Measurements from ENCODE around the gene LIN28B. TPM values are rescaled to one million over a fixed set of nuclear protein-coding genes. Genes with fewer than 3 reads are reported as not detected.
"Not testable (repeated sequence)": the region's sequence is repeated elsewhere in the genome, so short reads cannot be mapped to it uniquely, and the experiment has no call there.

LIN28B gene
- total RNA-seq, 1 donor from 2014 or later: not detected

DNA sequence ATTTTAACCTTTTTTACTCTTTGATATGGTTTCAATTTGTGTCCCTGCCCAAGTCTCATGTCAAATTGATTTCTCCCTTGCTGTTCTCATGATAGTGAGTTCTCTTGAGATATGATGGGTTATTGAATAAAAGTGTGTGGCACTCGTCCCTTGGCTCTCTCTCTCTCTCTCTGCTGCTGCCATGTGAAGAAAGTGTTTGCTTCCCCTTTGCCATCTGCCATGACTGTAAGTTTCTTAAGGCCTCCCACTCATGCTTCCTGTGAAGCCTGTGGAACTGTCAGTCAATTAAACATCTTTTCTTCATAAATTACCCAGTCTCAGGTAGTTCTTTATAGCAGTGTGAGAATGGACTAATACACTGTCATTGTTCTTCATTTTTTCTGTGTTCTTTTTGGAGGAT, 48.5 kb downstream of the LIN28B start:
- intact Hi-C loops (cut with micrococcal nuclease): no loop called here

DNA sequence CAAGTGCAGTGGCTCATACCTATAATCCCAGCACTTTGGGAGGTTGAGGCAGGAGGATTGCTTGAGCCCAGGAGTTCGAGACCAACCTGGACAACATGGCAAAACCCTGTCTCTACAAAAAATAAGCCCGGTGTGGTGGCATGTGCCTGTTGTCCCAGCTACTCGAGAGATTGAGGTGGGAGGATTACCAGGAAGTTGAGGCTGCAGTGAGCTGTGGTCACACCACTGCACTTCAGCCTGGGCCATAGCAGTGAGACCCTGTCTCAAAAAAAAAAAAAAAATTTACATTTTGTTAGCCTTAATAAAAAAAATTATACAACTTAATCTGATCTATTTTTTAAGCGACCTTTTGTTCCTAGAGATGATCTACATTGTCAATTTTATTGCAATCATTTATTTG, 56.6 kb downstream of the LIN28B start:
- intact Hi-C loops (cut with micrococcal nuclease): not testable (repeated sequence)

DNA sequence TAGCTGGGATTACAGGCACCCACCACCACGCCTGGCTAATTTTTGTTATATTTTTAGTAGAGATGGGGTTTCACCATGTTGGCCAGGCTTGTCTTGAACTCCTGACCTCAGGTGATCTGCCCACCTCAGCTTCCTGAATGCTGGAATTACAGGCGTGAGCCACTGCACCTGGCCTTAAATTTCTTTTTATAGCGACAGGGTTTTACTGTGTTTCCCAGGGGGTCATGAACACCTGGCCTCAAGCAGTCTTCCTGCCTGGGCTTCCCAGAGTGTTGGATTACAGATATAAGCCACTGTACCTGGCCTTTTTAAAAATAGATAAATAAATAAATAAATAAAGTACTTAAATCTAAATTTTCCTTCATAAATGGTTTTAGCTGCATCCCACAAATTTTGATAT, 57.5 kb downstream of the LIN28B start:
- intact Hi-C loops (cut with micrococcal nuclease): no loop called here

DNA sequence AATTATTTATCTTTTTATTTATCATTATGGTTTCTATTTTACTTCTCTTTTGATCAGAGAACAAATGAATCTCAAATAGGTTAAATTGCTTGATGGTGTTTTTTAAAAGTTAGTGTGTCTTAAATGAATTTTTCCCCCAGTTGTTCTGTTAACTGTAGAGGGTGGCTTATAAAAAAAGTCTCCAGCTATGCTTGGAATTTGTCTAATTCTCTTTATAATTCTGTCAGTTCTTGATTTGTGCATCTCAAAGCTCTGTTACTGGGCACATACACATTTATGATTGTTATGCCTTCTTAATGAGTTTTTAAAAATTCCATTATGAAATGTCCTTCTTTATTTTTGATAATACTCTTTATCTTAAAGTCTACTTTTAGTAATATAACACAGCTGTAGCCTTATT, 58.0 kb downstream of the LIN28B start:
- intact Hi-C loops (cut with micrococcal nuclease): no loop called here

DNA sequence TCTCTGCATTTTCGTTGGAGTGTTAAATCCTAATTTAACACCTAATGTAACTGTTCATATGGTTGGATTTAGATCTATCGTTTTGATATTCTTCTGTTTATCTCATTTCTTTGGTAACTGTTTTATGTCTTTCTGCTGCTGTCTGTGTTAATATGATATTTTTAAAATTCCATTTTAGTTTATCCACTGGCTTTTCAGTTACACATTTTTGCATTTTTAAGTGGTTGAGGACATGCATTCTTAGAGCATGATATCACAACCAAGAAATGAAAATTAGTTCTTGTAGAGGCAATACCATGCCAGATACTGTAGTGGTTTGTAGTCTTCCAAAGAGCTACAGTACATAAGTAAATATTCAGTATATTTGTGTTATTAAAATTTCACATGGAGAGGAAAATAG, 58.6 kb downstream of the LIN28B start:
- intact Hi-C loops (cut with micrococcal nuclease): no loop called here

DNA sequence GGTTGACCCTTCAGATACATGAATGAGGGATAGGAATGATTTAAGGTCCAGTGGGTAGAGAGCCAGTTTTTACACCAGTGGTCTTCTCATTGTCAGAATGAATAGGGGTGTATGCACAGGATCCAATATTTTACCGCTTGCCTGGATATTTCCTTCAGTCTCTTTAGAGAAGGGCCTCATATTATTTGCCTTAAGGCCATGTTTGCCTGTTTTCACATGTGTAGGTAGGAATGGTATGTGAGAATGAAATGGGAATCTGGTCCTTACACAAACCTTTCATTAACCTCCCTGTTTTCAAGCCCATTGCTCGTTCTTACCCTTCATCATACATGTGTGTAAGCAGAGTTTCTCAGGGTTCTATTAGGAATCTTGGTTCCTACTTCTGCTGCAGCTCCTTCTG, 62.4 kb downstream of the LIN28B start:
- intact Hi-C loops (cut with micrococcal nuclease): no loop called here

DNA sequence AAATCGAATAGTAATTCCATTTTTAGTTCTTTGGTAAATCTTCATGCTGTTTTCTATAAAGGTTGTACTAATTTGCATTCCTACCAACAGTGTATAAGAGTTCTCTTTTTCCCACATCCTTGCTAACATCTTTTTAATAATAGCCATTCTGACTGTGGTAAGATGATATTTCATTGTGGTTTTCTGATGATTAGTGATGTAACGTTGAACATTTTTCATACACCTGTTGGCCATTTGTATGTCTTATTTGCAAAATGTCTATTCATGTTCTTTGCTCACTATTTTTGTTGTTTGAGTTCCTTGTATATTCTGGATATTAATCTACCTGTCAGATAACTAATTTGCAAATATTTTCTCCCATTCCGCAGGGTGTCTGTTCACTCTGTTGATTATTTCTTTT, 64.5 kb downstream of the LIN28B start:
- intact Hi-C loops (cut with micrococcal nuclease): no loop called here

DNA sequence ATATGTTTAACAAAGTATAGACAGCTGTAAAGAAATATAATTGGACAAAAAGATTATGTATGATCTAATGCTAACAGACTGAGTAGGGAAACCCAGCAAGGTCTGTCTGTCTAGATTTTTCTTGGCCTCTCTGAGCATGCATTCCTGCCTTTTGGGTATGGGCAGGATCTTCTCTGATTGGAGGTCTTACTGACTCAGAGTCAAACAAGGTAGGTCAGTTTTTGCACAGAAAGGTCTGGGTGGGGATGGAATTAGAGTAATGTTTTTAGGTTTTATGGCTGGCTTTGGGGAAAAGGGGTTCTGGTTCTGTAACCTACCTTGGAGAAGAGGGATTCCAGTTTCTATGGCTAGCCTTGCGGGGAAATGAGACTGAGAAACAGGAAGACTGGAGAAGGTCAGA, 65.5 kb downstream of the LIN28B start:
- intact Hi-C loops (cut with micrococcal nuclease): no loop called here

DNA sequence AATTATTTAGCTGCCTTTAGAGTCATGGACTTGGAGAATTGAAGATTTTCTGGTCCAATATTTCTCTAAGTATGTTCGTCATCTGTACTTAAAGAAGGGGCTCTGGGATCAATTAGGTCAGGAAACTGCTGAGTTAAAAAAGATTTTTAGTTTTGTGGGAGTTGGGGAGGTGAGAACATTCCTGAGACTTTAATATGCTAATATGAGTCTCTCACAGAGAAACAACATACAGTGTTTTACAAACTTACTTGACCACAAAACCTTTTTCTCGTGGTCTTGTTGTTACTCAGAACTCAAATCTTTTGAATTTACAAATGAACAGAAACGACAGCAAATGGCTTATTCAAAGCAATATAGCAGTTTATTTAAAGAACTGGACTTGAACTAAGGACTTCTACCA, 67.9 kb downstream of the LIN28B start:
- intact Hi-C loops (cut with micrococcal nuclease): no loop called here

DNA sequence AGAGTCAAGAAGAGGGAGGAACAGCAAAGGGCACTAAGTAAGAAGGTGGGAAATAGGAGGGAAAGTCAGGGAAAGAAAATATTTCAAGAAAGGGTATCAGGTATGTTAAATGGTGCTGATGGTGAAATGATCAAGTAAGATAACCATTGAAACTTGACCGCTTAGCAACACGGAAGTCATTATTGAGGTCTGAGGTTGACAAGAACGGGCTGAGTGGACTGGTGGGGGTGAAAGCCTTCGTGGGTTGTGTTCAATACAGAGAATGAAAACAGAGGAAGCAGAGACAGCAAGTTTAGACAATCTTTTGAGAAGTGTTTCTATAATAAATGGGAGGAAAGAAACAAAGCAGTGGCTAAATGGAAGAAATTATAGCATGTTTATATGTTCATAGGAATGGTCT, 72.0 kb downstream of the LIN28B start:
- intact Hi-C loops (cut with micrococcal nuclease): no loop called here

DNA sequence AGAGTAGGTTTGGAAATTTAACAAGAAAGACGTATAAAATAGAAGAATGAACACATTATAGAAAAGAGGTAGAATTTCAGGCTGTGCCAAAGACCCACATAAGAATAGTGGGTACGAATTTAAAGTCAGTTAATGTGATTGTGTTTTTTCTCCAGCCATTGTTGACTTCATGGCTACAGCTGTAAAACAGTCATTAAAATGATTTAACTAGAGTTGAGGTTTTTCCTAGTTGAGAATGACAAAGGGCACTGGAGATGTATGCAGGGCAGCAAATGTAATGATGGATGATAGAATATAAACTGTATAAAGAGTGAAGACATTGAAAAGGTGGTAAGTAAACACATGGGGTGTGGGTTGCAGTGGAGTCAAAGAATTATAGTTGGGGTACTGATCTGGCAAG, 72.7 kb downstream of the LIN28B start:
- intact Hi-C loops (cut with micrococcal nuclease): no loop called here

DNA sequence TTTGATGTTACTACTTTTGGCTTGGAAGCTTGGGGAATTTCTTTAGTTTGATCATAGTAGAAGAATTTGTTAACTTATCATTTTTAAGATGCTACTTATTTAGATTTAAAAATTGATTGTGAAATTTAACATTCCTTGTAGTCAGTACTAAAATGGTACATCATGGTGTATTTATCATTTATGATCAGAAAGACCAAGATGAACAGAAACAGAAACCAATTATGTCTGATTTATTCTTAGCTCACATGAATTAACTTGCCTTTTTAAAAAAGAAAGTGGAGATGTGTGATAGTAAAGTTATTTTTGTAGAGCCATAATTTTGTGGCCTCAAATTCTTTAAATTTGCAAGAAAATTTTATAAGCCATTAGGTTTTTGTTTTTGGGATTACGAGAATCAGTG, 77.6 kb downstream of the LIN28B start:
- intact Hi-C loops (cut with micrococcal nuclease): no loop called here

DNA sequence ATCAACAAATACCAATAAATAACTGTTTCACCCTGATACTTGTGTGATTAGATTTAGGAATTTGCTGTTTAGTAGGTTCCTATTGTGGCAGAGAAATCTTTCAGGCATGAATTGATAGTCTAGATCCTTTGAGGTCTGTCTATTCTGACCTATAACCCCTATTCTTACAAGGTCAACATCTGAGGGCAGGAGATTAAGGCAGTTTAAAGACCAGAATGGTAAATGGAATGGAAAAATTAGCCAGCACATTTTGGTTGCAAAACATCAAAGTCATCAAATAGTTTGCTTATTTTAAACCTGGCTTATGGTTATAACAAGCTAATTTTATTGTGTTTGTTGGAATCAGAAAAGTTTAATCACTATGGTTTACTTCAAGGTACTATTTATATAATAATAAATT, 78.4 kb downstream of the LIN28B start:
- intact Hi-C loops (cut with micrococcal nuclease): no loop called here

DNA sequence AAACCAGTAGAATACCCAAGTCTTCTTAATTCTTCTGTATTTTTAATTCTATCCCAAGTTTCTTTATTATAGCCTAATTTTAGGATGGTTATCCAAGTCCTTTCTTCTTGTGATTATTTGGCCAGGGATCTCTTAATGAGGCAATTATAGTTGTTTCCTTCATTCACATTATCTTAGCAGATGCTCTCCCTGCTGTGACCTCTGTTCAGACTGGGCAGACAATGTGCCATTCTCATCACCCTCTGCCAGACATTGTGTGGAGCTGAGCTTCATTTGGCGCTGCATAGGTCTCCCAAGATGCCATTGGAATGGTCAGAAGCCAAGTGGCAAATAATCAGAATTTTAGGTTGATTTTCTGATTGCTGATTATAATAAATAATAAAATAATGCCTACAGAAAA, 79.4 kb downstream of the LIN28B start:
- intact Hi-C loops (cut with micrococcal nuclease): no loop called here

DNA sequence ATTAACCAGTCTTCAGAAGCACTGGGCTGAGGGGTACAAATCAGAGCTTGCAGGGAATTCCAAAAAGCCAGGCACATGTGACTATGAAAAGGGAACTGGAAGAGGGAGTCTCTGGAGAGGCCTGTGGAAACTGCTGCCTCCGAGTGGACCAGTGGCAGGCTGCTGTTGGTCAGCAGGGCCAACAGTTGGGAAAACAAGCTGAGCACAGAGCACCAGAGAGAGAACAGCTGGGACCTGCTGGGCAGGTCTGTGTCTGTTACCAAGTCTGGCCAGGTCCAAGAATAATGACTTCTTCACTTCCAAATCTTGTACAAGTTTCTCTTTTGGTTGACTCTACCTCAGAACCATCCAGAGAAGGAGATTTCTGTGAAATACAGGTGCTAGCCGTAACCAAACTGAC, 81.4 kb downstream of the LIN28B start:
- intact Hi-C loops (cut with micrococcal nuclease): no loop called here

DNA sequence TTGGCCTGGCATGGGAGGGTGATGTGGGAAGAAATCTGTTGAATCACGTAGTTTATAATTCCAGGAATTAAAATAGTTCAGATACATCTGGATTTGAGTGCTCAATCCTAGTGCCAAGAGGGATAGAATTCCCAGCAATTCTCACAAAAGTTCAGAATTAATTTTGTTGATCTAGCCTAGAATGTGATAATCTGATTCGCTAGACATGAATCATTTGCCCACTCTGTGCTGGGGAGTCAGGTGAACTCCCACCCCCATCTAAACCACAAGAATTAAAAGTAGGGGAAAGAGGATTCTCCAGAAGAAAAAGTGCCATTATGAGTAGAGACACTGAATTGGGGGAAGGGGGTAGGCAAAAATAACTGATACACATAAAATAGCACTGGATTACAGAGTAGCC, 85.0 kb downstream of the LIN28B start:
- intact Hi-C loops (cut with micrococcal nuclease): no loop called here

DNA sequence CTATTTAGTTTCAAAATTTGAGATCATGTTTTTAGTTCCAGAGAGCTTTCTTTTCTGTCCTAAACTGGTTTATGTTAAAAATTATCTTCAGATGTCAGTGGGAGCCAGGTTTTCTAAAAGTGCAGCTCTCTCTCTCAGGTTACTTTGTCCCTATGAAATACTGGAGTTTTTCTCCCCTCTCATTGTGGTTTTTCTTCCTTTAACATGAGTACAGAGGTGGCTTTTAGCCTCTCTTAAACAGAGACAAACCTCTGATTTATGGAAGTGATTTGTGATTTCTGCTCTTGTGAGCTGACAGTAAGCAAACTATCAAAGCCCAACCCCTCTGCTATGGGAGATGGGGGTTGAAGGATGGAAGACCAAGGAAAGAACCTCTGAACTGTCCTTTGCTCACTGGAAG, 85.7 kb downstream of the LIN28B start:
- intact Hi-C loops (cut with micrococcal nuclease): no loop called here

DNA sequence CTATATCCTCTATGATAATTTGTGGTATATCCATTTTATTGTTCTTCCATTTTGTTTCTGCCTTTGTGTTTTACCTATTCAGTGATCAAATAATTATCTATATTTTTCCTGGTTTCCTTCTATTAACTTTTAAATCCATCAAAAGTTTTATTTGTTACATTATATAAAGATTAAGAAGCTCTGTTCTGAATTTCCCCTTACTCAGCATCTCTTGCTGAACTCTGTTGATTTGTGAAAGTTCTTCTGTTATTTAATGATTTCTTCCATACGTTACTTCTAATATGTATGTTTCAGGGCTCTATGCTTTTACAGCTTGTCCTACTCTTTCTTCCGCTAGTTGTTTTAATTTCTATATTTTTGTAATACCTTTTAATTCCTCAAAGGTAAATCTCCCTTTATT, 87.1 kb downstream of the LIN28B start:
- intact Hi-C loops (cut with micrococcal nuclease): no loop called here

DNA sequence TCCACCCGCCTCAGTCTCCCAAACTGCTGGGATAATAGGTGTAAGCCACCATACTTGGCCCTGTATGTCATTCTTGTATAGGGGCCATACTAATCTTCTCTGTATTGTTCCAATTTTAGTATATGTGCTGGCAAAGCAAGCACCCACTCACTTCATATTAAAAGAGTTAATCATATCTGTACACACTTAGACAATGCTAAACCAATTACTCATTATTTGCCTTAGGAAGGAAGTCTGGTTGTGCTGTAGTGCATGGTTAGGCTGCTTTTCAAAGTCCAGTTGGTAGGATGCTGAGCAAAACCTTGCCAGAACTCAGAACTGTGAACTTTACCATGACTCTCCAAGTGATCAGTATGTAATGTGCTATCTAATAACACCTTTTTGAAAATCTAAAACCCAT, 88.6 kb downstream of the LIN28B start:
- intact Hi-C loops (cut with micrococcal nuclease): no loop called here

DNA sequence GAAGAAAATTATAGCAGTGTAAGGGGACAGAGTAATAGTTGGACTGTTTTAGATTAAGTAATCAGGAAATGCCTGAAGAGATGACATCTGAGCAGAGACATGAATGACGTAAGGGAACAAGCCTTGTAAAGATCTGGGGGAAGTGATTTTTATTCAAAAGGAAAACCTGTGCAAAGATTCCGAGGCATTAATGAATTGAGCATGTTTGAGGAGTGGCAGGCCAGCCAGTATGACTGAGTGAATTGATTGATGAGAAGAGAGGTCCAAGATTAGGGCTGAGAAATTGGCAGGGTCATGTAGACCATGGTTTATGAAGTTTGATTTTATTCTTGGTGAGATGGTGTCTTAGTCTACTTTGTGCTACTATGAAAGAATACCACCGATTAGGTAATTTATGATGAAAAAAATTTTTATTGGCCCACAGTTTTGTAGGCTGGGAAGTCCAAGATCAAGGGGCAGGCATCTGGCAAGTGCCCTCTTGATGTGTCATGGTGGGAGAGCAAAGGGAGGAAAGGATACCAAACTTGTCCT, 95.1 kb downstream of the LIN28B start:
- intact Hi-C loops (cut with micrococcal nuclease): no loop called here

DNA sequence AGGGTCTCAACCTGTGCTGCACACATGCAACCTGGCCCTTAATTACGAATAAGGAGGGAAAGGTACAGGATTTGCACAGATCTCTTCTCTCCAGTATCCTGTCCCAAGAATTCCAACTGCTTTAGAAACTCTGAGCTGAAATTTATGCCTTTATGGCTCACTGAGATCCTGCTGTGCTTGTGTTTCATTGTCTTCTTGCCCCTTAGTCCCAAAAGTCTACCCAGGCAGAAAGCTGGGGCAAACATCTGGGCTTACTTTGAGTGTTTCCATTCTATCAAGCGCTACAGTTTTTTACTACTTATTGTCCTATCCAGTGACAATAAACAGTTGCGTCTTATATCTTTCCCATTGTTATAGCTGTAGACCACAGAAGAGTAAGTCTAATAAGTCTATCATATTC, 99.7 kb downstream of the LIN28B start:
- intact Hi-C loops (cut with micrococcal nuclease): no loop called here

DNA sequence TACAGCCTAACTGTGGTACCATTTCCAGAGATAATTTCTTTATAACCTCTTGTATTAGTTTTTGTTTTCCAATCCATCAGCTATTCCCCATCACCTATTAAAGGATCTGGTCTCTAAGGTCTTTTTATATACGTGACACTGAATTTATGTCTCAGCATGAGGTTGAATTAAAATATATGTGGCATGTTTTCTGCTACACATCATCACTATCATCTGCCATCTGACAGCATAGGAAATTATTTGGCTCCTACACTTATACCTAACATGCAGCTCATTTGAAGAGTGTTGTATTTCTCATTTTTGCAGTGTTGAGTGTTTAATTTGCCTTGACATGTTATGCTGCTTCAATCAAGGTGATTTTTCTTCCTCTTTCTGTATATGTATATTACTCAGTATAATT, 100.3 kb downstream of the LIN28B start:
- intact Hi-C loops (cut with micrococcal nuclease): no loop called here

DNA sequence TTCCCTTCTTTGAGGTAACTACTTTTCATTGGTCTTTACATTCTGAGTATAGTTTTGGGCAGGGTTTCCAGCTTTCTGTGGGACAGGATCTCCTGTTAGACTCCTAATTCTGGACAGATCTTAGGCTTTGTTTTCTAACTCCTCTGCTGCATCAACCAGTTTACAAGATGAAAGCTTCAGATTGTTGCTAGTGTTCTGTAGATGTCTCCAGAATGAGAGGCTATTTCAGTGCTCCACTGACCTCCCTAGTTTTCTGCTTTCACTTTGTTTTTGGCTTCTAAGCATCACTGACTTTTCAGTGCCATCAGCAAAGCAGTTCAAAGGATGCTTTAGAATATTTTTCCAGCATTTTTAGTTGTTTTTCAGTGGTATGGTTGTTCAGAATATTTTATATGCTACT, 101.4 kb downstream of the LIN28B start:
- intact Hi-C loops (cut with micrococcal nuclease): no loop called here

DNA sequence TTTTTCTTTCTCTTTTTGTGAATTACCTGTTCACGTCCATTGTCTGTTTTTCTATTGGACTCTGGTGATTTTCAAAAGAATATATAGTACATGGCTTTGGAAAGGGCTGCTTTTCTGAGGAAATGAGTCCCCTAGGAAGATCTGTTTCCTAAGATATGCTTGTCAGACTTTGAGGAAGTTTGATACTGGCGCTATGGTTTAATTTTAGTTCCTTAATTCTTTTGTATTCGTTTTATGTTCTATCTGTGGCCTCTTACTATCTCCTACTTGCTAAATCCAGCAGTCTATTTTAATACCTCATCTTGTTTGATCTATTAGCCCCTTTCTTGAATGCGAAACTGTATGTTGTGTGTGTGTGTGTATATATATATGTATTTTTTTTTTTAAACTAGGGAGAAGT, 101.9 kb downstream of the LIN28B start:
- intact Hi-C loops (cut with micrococcal nuclease): no loop called here

Data from T-helper 1 cell treated with Interleukin-12 subunit alpha and Interleukin-12 subunit beta and Interleukin-4 antibody, amounts not matched to agents 30 ng/mL and 1 ng/mL, for 36 hours (primary cell).